GM18867 (cell line): Measurements from ENCODE around the gene MYL12B.
"Not testable (repeated sequence)": the region's sequence is repeated elsewhere in the genome, so short reads cannot be mapped to it uniquely, and the experiment has no call there.

Experiments used
- ATAC-seq: cut with Tn5 transposase; IDR thresholded peaks from one replicate; pipeline ENCODE4 v1.9.1; 2021; ENCODE audit warnings: mild to moderate bottlenecking, moderate library complexity; ENCODE audit not compliant: unreplicated experiment

MYL12B gene

GRCh38 chr18:3261373-3262233 is at the start of gene MYL12B:
Gene MYL12B (plus strand): TSS chr18:3262133. CDS start chr18:3272899, 10,766 bp downstream.
- ATAC-seq = peak; percentile 87

- no peak for ATAC-seq
Measured at GRCh38 chr18:3212657-3213056, 49.3 kb upstream of the MYL12B start.

GRCh38 chr18:3213300-3214059 is 48.5 kb upstream of the MYL12B start:
- no peak for ATAC-seq

GRCh38 chr18:3214855-3215637 is 46.9 kb upstream of the MYL12B start:
- no peak for ATAC-seq

- ATAC-seq = no peak
Measured at GRCh38 chr18:3216987-3217386, 44.9 kb upstream of the MYL12B start.

GRCh38 chr18:3217948-3218647 is 43.8 kb upstream of the MYL12B start:
- ATAC-seq = no peak

- ATAC-seq = no peak
Measured at GRCh38 chr18:3218819-3219218, 43.1 kb upstream of the MYL12B start.

- ATAC-seq = no peak
Measured at GRCh38 chr18:3219241-3219630, 42.7 kb upstream of the MYL12B start.

- ATAC-seq = no peak
Measured at GRCh38 chr18:3219631-3220335, 42.1 kb upstream of the MYL12B start, which contains the start of gene MYOM1. Gene MYOM1 (minus strand): TSS chr18:3219968. CDS start chr18:3215223, 4,745 bp downstream.

- ATAC-seq = not testable (repeated sequence)
Measured at GRCh38 chr18:3220868-3221267, 41.1 kb upstream of the MYL12B start.

GRCh38 chr18:3221496-3221895 is 40.4 kb upstream of the MYL12B start:
- no peak for ATAC-seq

GRCh38 chr18:3223356-3223755 is 38.6 kb upstream of the MYL12B start:
- ATAC-seq = no peak

GRCh38 chr18:3224223-3224622 is 37.7 kb upstream of the MYL12B start:
- ATAC-seq = no peak

GRCh38 chr18:3225588-3225987 is 36.3 kb upstream of the MYL12B start:
- no peak for ATAC-seq

GRCh38 chr18:3226048-3226447 is 35.9 kb upstream of the MYL12B start:
- no peak for ATAC-seq

- ATAC-seq = no peak
Measured at GRCh38 chr18:3230401-3231334, 31.3 kb upstream of the MYL12B start.

- ATAC-seq = no peak
Measured at GRCh38 chr18:3233004-3233403, 28.9 kb upstream of the MYL12B start.

GRCh38 chr18:3233433-3234168 is 28.3 kb upstream of the MYL12B start:
- ATAC-seq = no peak
